NCI-H1694 (cell line): ENCODE results near the gene NADSYN1.
"Not testable (repeated sequence)": the region's sequence is repeated elsewhere in the genome, so short reads cannot be mapped to it uniquely, and the experiment has no call there.

ENCODE experiments used
- DNase-seq: peaks from one replicate; lab custom pipeline; 2025; lab: John Stamatoyannopoulos, UW

Gene NADSYN1

DNA sequence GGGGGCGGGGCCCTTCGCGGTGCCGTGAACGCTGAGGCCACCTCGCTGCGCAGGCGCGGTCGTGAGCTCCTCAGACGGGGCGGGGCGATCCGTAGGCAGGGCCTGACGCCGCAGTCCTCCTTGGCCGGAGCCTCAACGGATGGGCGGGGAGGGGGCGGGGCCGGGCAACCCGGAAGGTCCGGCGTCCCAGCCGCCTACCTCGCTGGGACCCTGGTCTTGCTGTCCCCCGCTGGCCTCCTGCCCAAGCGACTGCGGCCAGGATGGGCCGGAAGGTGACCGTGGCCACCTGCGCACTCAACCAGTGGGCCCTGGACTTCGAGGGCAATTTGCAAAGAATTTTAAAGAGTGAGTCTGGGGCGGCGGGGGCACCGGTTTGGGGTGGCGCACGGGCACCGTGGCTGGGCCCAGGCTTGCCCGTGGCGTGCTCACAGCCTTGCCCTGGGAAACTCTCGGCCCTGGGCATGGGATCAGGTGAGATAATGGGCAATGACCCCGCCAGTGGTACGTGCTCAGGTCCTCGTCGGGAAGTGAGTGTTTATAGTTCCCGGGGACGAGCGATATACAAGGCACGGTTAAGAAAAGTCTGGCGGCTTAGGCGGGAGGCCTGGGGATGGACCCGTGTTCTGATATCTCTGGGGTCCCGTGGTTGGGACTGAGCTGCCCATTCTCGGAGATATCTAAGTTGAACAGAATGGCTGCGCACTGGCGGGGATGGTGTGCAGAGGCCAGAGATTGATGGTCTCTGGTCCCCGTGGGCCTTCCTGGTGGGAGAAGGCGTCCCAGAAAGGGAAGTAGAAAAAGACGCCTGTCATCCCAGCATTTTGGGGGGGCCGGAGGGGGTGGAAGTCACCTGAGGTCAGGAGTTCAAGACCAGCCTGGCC lies at the start of gene NADSYN1:
NADSYN1 (plus strand) TSS at position 167 of the 881 bp plus-strand sequence; CDS start at position 261, 94 bp downstream.
- peak; percentile 71 for DNase-seq

DNA sequence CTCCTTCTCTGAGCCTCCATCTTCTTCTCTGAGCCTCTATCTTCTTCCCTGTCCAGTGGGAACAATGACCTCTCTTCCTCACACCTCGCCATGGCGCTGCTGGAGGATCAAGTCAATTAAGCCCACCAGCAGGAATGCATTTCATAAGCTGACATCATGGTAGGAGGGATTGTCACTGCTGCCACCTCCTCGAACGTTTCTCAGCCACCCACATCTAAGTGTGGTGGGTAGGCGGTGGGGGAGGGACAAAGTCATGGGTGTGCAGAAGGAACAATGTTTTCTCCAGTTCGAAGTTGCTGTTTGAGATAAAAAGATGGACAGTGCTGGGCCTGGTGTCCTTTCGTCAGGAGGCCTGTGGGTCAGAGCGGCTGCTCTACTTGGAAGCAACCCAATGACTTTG lies 48.8 kb upstream of the NADSYN1 start:
- no peak for DNase-seq

GRCh38 chr11:71406681-71407080 lies 46.3 kb upstream of the NADSYN1 start:
- DNase-seq = no peak

GRCh38 chr11:71407356-71407755 lies 45.6 kb upstream of the NADSYN1 start:
- DNase-seq = no peak

- no peak for DNase-seq
Observed at GRCh38 chr11:71408826-71409225, 44.2 kb upstream of the NADSYN1 start.

- no peak for DNase-seq
Observed at GRCh38 chr11:71410363-71410966, 42.5 kb upstream of the NADSYN1 start.

GRCh38 chr11:71414645-71415044 lies 38.4 kb upstream of the NADSYN1 start:
- no peak for DNase-seq

GRCh38 chr11:71418643-71419042 lies 34.4 kb upstream of the NADSYN1 start:
- peak; percentile 34 for DNase-seq

- DNase-seq = peak; percentile 34
Observed at GRCh38 chr11:71420455-71421241, 32.4 kb upstream of the NADSYN1 start.

DNA sequence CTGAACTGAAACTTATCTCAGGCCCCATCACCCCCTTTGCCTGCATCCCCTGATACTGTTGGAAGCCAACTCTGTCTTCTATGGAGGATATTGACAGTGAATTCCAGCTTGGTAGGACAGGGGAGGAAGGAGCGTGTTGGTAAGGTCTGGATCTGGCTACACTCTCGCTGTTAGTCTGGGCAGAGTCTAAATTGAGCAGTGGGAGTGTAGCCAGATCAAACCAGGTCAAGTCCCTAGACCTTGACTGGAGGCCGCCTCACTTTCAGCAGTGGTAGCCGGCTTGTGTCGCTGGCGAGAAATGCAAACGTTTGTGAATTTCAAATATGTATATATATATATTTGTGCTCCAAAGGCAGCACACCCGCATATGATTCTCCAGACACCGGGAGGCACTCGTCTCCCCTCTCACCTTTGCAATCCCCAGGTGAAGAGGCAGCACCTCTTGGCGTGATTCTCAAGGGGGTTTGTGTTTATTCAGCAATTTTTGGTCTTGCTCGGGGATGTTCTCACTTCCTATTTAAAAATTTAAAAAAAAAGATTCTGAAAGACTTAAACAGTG lies 31.5 kb upstream of the NADSYN1 start:
- no peak for DNase-seq

DNA sequence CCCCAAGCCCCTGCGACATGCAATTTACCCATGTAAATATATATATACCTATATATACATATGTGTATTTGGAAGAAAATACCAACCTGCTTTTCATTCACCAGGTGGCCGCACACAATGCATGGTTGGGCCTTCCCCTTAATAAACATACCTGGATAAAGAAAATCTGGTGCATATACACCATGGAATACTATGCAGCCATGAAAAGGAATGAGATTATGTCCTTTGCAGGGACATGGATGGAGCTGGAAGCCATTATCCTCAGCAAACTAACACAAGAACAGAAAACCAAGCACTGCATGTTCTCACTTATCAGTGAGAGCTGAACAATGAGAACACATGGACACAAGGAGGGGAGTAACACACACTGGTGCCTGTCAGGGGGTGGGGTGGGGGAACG lies 30.7 kb upstream of the NADSYN1 start:
- DNase-seq = not testable (repeated sequence)

DNA sequence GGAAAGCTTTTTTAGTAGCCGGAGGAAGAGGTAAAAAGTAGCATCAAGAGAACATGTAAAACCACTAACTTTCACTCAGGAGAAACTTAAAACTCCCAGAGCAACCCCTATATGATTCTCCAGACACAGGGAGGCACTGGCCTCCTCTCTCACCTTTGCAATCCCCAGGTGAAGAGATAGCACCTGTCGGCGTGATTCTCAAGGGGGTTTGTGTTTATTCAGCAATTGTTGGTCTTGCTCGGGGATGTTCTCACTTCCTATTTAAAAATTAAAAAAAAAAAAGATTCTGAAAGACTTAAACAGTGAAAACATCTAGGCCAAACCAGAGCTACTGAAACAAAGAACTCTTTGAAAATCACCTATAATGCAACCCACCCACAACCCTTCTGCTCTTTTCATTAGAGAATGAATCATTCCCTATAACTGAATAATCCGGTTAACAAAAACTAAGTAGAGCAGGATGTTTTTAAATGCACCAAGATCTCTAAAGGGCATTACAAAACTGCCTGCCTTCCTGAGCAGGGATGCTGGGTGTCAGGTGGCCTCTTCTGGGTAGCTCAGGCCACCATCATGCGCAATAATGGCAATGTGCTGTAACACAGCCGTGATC lies 29.7 kb upstream of the NADSYN1 start:
- DNase-seq = no peak

- DNase-seq = no peak
Observed at GRCh38 chr11:71425409-71425808, 27.6 kb upstream of the NADSYN1 start.

- no peak for DNase-seq
Observed at GRCh38 chr11:71425860-71426259, 27.1 kb upstream of the NADSYN1 start.

- DNase-seq = no peak
Observed at GRCh38 chr11:71426413-71426812, 26.6 kb upstream of the NADSYN1 start.

DNA sequence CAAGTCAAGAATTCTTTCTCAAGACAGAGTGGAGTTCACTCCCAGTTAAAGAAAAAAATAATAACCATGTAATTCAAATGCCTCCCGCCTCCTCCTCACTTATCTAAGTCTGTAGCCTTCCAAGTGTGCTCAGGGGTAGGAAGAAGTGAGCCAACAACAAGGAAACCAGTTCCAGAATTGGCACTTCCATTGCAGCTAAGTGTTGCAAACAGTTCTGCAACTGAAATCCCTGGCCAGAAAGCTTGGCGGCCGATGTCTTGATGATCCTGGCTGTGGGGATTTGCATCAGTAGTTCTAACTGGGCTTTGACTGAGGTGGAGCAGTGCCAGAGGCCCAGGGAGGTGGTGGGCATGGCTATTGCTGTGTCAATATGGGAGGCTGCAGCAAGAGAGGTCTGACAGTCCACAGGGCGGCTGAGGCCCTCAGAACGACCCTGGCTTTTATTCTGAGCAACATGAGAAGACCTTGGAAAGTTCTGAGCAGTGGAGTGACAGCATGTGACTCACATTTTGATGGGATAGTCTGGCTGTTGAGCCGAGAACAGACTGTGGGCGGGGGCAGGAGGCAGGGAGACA lies 24.1 kb upstream of the NADSYN1 start:
- DNase-seq = no peak

- no peak for DNase-seq
Observed at GRCh38 chr11:71429701-71430100, 23.3 kb upstream of the NADSYN1 start.

GRCh38 chr11:71430166-71430565 lies 22.8 kb upstream of the NADSYN1 start:
- DNase-seq = no peak

DNA sequence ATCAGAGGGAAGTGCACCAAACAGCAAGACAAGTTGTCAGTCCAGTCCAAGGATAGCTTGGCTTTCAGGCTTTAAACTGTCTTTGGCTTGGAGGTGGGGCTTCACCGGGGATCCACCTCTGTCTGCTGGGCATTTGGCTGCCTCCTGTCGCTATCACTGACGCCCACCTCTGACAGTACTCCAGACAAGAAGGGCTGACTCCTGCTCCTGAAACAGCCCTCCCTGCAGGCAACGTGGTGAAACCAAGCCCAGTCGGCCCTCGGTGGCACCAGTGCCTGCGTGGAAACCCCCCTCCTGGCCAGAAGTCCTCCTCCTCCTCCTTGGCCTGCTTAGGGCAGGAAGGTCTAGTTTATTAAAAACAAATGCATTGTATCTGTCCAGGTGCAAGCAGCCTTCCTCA lies 21.7 kb upstream of the NADSYN1 start:
- DNase-seq = no peak

- DNase-seq = no peak
Observed at GRCh38 chr11:71432761-71433647, 20.0 kb upstream of the NADSYN1 start.
